Nephron (organoid): ENCODE results near the gene HDAC10.

Source experiments
- H3K27ac Mint-ChIP-seq, 3 experiments: 2 replicates each; pipeline ENCODE4 v1.8.0; 2020; ENCODE audit warnings: mixed read lengths in 3 of 3, mild to moderate bottlenecking in 2 of 3, moderate library complexity in 1 of 3
- H3K27me3 Mint-ChIP-seq: 2 replicates; pipeline ENCODE4 v1.8.0; 2021; ENCODE audit warnings: low read depth, mild to moderate bottlenecking, moderate library complexity, mixed read lengths
- H3K36me3 Mint-ChIP-seq: 2 replicates; pipeline ENCODE4 v1.8.0; 2020; ENCODE audit warnings: low read depth, mixed read lengths
- H3K4me1 Mint-ChIP-seq: 2 replicates; pipeline ENCODE4 v1.8.0; 2020; ENCODE audit warnings: mixed read lengths
- H3K4me3 Mint-ChIP-seq, 3 experiments: 2 replicates each; pipeline ENCODE4 v1.8.0; 2020; ENCODE audit warnings: mild to moderate bottlenecking in 3 of 3, mixed read lengths in 3 of 3, moderate library complexity in 2 of 3
- H3K9me3 Mint-ChIP-seq: 2 replicates; pipeline ENCODE4 v1.8.0; 2020; ENCODE audit warnings: mixed read lengths
- CTCF ChIP-seq, 3 experiments: fragments of 200-600 bp; sonication (generic); IDR thresholded peaks; one replicate each; pipeline ENCODE4 v1.5.0; 2021; ENCODE audit warnings: antibody characterized with exemption in 3 of 3; ENCODE audit not compliant: unreplicated experiment in 3 of 3

Gene HDAC10

GRCh38 chr22:50227579-50228215, 23.4 kb downstream of the HDAC10 start:
- H3K36me3 Mint-ChIP-seq, result peaks cover 33% of the 10 kb centered on the region
- H3K27ac Mint-ChIP-seq, result no peak overlapping the region
- no peaks in the 10 kb centered on the region for H3K27me3 Mint-ChIP-seq
- no peaks in the 10 kb centered on the region for H3K4me1 Mint-ChIP-seq
- H3K9me3 Mint-ChIP-seq, result no peaks in the 10 kb centered on the region
- no peak overlapping the region for H3K4me3 Mint-ChIP-seq
- no peak for TF ChIP-seq CTCF (IDR thresholded peaks at IDR 0.05; ENCODE audit: unreplicated experiment in 3 of 3)

GRCh38 chr22:50226875-50227165, 24.2 kb downstream of the HDAC10 start:
- H3K27me3 Mint-ChIP-seq, result no peaks in the 10 kb centered on the region
- no peak overlapping the region for H3K4me3 Mint-ChIP-seq
- no peak for TF ChIP-seq CTCF (IDR thresholded peaks at IDR 0.05; ENCODE audit: unreplicated experiment in 3 of 3)
- no peaks in the 10 kb centered on the region for H3K4me1 Mint-ChIP-seq
- no peaks in the 10 kb centered on the region for H3K9me3 Mint-ChIP-seq
- no peak overlapping the region for H3K27ac Mint-ChIP-seq
- H3K36me3 Mint-ChIP-seq, result peaks cover 37% of the 10 kb centered on the region

- Mint-ChIP-seq H3K27ac (no peak overlapping the region), H3K36me3 (peaks cover 37% of the 10 kb centered on the region), H3K9me3 (no peaks in the 10 kb centered on the region), H3K4me3 (no peak overlapping the region), H3K4me1 (no peaks in the 10 kb centered on the region), H3K27me3 (no peaks in the 10 kb centered on the region)
- TF ChIP-seq CTCF (IDR thresholded peaks at IDR 0.05; ENCODE audit: unreplicated experiment in 3 of 3), result no peak
Observed at GRCh38 chr22:50226063-50226874, 24.8 kb downstream of the HDAC10 start.

- no peaks in the 10 kb centered on the region for H3K9me3 Mint-ChIP-seq
- H3K4me1 Mint-ChIP-seq, result no peaks in the 10 kb centered on the region
- TF ChIP-seq CTCF (IDR thresholded peaks at IDR 0.05; ENCODE audit: unreplicated experiment in 3 of 3), result no peak
- no peak overlapping the region for H3K4me3 Mint-ChIP-seq
- H3K27me3 Mint-ChIP-seq, result no peaks in the 10 kb centered on the region
- H3K36me3 Mint-ChIP-seq, result peaks cover 37% of the 10 kb centered on the region
- no peak overlapping the region for H3K27ac Mint-ChIP-seq
Observed at GRCh38 chr22:50225200-50225969, 25.7 kb downstream of the HDAC10 start.

- Mint-ChIP-seq H3K27ac (no peak overlapping the region), H3K27me3 (no peaks in the 10 kb centered on the region), H3K9me3 (no peaks in the 10 kb centered on the region), H3K4me3 (no peak overlapping the region), H3K36me3 (peaks cover 29% of the 10 kb centered on the region), H3K4me1 (no peaks in the 10 kb centered on the region)
- no peak for TF ChIP-seq CTCF (IDR thresholded peaks at IDR 0.05; ENCODE audit: unreplicated experiment in 3 of 3)
Observed at GRCh38 chr22:50224071-50224470, 27.0 kb downstream of the HDAC10 start.
